IMR-90 (cell line): ENCODE measurements around the gene STAG1.

Experiments
- CTCF ChIP-seq: conservative IDR thresholded peaks from 2 replicates; pipeline ENCODE4 v1.5.1; 2012; ENCODE audit warnings: mild to moderate bottlenecking, low read depth, low read length, improper control_type of control experiment
- MAFK ChIP-seq: IDR thresholded peaks from 2 replicates; pipeline ENCODE4 v1.6.1; 2012; ENCODE audit warnings: low read depth, low read length, improper control_type of control experiment
- MXI1 ChIP-seq: IDR thresholded peaks from 2 replicates; pipeline ENCODE4 v1.6.1; 2012; ENCODE audit warnings: low read depth, mild to moderate bottlenecking, low read length, moderate library complexity, borderline replicate concordance
- POLR2A ChIP-seq: IDR thresholded peaks from 2 replicates; pipeline ENCODE4 v1.6.1; 2012; ENCODE audit warnings: mild to moderate bottlenecking, low read depth, low read length
- RAD21 ChIP-seq: IDR thresholded peaks from 2 replicates; pipeline ENCODE4 v1.6.1; 2012; ENCODE audit warnings: low read length, improper control_type of control experiment
- RCOR1 ChIP-seq: IDR thresholded peaks from 2 replicates; pipeline ENCODE4 v1.6.1; 2012; ENCODE audit warnings: mild to moderate bottlenecking, low read length, improper control_type of control experiment; ENCODE audit not compliant: insufficient replicate concordance
- RFX5 ChIP-seq: IDR thresholded peaks from 2 replicates; pipeline ENCODE4 v1.8.0; 2012; ENCODE audit warnings: low read depth, mild to moderate bottlenecking, low read length, moderate library complexity
- TF ChIP-seq, protein P1 (sequence below): fragments of 150-350 bp; IDR thresholded peaks from 2 replicates; pipeline ENCODE4 v1.6.1; 2016; ENCODE audit warnings: low read depth, mild to moderate bottlenecking, low read length, moderate library complexity, borderline replicate concordance

- TF ChIP-seq CTCF, result no peak
- no peak for TF ChIP-seq MAFK
- TF ChIP-seq POLR2A, result no peak
- no peak for TF ChIP-seq MXI1
- no peak for TF ChIP-seq RAD21
- no peak for TF ChIP-seq RFX5
- no peak for TF ChIP-seq RCOR1
- TF ChIP-seq, protein P1, sequence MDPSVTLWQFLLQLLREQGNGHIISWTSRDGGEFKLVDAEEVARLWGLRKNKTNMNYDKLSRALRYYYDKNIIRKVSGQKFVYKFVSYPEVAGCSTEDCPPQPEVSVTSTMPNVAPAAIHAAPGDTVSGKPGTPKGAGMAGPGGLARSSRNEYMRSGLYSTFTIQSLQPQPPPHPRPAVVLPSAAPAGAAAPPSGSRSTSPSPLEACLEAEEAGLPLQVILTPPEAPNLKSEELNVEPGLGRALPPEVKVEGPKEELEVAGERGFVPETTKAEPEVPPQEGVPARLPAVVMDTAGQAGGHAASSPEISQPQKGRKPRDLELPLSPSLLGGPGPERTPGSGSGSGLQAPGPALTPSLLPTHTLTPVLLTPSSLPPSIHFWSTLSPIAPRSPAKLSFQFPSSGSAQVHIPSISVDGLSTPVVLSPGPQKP, result no peak
Observed at GRCh38 chr3:136651581-136651980, 100.6 kb downstream of the STAG1 start.
